GM13977 (cell line): ENCODE results near the gene PDIA2.

ENCODE experiments used
- DNase-seq: peaks from one replicate; pipeline ENCODE4 v3.0.0; 2012; ENCODE audit warnings: low spot score
- CTCF ChIP-seq: IDR thresholded peaks from 2 replicates; pipeline ENCODE4 v1.5.1; 2012; ENCODE audit warnings: mild to moderate bottlenecking, control low read depth; ENCODE audit not compliant: insufficient read depth; ENCODE audit errors: extremely low read depth, missing control alignments
- in situ Hi-C: fragments of 300-500 bp; cut with MboI; formaldehyde crosslinking; loops from one replicate; pipeline ENCODE4 v1.12.0; 2022; ENCODE audit warnings: low sequenced_read_pairs, low pct_unique_long_range_greater_than_20kb, mixed read lengths, inconsistent platforms; ENCODE audit not compliant: unreplicated experiment

PDIA2 gene

GRCh38 chr16:280552-280951 is 2.4 kb upstream of the PDIA2 start, which contains the start of gene ARHGDIG:
ARHGDIG (plus strand) TSS chr16:280591; CDS start chr16:280681, 90 bp downstream.
- DNase-seq, result no peak
- in situ Hi-C loops, result no loop called here
- TF ChIP-seq CTCF, result no peak

GRCh38 chr16:280991-281659 is 1.8 kb upstream of the PDIA2 start:
- TF ChIP-seq CTCF, result no peak
- DNase-seq, result no peak
- in situ Hi-C loops, result no loop called here

GRCh38 chr16:281660-282255 is 1.2 kb upstream of the PDIA2 start:
- DNase-seq, result no peak
- TF ChIP-seq CTCF, result no peak
- in situ Hi-C loops, result no loop called here

GRCh38 chr16:282491-282890 is 473 bp upstream of the PDIA2 start:
- no peak for DNase-seq
- no peak for TF ChIP-seq CTCF
- in situ Hi-C loops, result no loop called here

- in situ Hi-C loops, result no loop called here
- TF ChIP-seq CTCF, result no peak
These were observed 1.5 kb downstream of the PDIA2 start for GRCh38 chr16:284204-285120.

More at GRCh38 chr16:284204-285120, 1.5 kb downstream of the PDIA2 start:
- no peak for DNase-seq
